ENCODE data around the gene PAX4. TPM values are rescaled to one million over a fixed set of nuclear protein-coding genes. Genes with fewer than 3 reads are reported as not detected.
A peak's percentile ranks its signal among the peaks of the same experiment; 100 is the strongest.

Gene PAX4
- total RNA-seq, 1 experiment from 2014 or later = not detected

- H2AK5ac ChIP-seq (ENCODE audit: insufficient read length, low read length) = no peak overlapping the region
- H2BK12ac ChIP-seq (ENCODE audit: insufficient read length, low read depth, low read length) = no peak overlapping the region
- Mint-ChIP-seq H3K36me3 (ENCODE audit: insufficient read depth in 1 of 3, low read depth in 3 of 3) (peaks cover 10 to 28% (median 18%) of the 10 kb centered on the region in 3 experiments), H3K27me3 (ENCODE audit: low read depth) (no peaks in the 10 kb centered on the region), H3K27ac (peak overlapping the region in 2 of 3 experiments; percentile 13 to 88; a peak in 3 of 7 replicates), H3K4me1 (peaks cover 62% of the 10 kb centered on the region in 2 experiments), H3K9me3 (no peaks in the 10 kb centered on the region), H3K4me3 (peak overlapping the region; percentile 24 to 66; a peak in 4 of 5 replicates)
- peaks cover 42% of the 10 kb centered on the region for H3K79me2 ChIP-seq (ENCODE audit: insufficient read depth, low read length)
- H2AFZ ChIP-seq (ENCODE audit: low read length) = no peak overlapping the region
- TF ChIP-seq, protein P1, sequence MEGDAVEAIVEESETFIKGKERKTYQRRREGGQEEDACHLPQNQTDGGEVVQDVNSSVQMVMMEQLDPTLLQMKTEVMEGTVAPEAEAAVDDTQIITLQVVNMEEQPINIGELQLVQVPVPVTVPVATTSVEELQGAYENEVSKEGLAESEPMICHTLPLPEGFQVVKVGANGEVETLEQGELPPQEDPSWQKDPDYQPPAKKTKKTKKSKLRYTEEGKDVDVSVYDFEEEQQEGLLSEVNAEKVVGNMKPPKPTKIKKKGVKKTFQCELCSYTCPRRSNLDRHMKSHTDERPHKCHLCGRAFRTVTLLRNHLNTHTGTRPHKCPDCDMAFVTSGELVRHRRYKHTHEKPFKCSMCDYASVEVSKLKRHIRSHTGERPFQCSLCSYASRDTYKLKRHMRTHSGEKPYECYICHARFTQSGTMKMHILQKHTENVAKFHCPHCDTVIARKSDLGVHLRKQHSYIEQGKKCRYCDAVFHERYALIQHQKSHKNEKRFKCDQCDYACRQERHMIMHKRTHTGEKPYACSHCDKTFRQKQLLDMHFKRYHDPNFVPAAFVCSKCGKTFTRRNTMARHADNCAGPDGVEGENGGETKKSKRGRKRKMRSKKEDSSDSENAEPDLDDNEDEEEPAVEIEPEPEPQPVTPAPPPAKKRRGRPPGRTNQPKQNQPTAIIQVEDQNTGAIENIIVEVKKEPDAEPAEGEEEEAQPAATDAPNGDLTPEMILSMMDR (conservative IDR thresholded peaks at IDR 0.05) = no peak
- H3K79me1 ChIP-seq (ENCODE audit: insufficient read depth, low read depth, low read length, poor library complexity, severe bottlenecking) = peaks cover 3% of the 10 kb centered on the region
- H2BK15ac ChIP-seq (ENCODE audit: low read depth, low read length) = no peak overlapping the region
- H3K27ac ChIP-seq (ENCODE audit: insufficient read length, low read depth, low read length) = no peak overlapping the region
- H4K8ac ChIP-seq (replicated peaks; ENCODE audit: insufficient read length, low read depth, low read length) = no peak overlapping the region
- H3K23me2 ChIP-seq (ENCODE audit: insufficient read length, low read depth, low read length, poor library complexity, severe bottlenecking) = no peaks in the 10 kb centered on the region
- no peak overlapping the region for H3K14ac ChIP-seq (ENCODE audit: insufficient read depth, low read length)
- no peaks in the 10 kb centered on the region for H3K27me3 ChIP-seq (ENCODE audit: insufficient read depth, low read length)
- H3K56ac ChIP-seq (ENCODE audit: insufficient read length, low read depth, low read length) = no peak overlapping the region
- H3K23ac ChIP-seq (ENCODE audit: insufficient read length, low read depth, low read length) = no peak overlapping the region
- H2BK120ac ChIP-seq (ENCODE audit: low read depth, low read length, poor library complexity, severe bottlenecking) = no peak overlapping the region
- H4K91ac ChIP-seq (ENCODE audit: insufficient read length, low read depth, low read length) = no peak overlapping the region
- H3T11ph ChIP-seq (ENCODE audit: low read length) = no peak overlapping the region
- H3K4me2 ChIP-seq (ENCODE audit: insufficient read depth, insufficient read length, low read length) = no peak overlapping the region
- H3K9me3 ChIP-seq (ENCODE audit: control insufficient read depth, low read depth, low read length) = no peaks in the 10 kb centered on the region
- peaks cover 6% of the 10 kb centered on the region; the same call in 1 of the 2 replicates for H3K4me1 ChIP-seq (ENCODE audit: insufficient read depth, low read length)
- no peak overlapping the region for H2BK5ac ChIP-seq (ENCODE audit: insufficient read length, low read length)
- peak; percentile 64 for DNase-seq
- no peak overlapping the region for H4K5ac ChIP-seq (ENCODE audit: insufficient read length, low read depth, low read length)
- no peaks in the 10 kb centered on the region for H4K20me1 ChIP-seq (ENCODE audit: control insufficient read depth, insufficient read depth, insufficient read length)
- H3K4ac ChIP-seq (ENCODE audit: low read depth, low read length) = no peak overlapping the region
- no peak overlapping the region for H3K9ac ChIP-seq (ENCODE audit: extremely low read depth, insufficient read length, low read length)
- no peak overlapping the region for H3K18ac ChIP-seq (ENCODE audit: insufficient read length, low read depth, low read length)
- H2BK20ac ChIP-seq (ENCODE audit: low read depth, low read length, poor library complexity, severe bottlenecking) = no peak overlapping the region
- no CpG with 5 or more reads among the region's 7 CpGs for WGBS (ENCODE audit: extremely low coverage, insufficient read length, low lambda C conversion rate)
These were observed 48.0 kb upstream of the PAX4 start for GRCh38 chr7:127665922-127666321.
